IPS-15b (cell line): ENCODE data around the gene PSMB1.

Experiments
- H3K27me3 ChIP-seq: one replicate; pipeline ENCODE4 v1.6.1; 2013; ENCODE audit warnings: low read length; ENCODE audit not compliant: control insufficient read depth, insufficient read depth
- H3K36me3 ChIP-seq: one replicate; pipeline ENCODE4 v1.6.1; 2013; ENCODE audit warnings: low read length; ENCODE audit not compliant: control insufficient read depth, insufficient read depth
- H3K4me1 ChIP-seq: one replicate; pipeline ENCODE4 v1.6.1; 2013; ENCODE audit warnings: mild to moderate bottlenecking, low read length; ENCODE audit not compliant: control insufficient read depth, insufficient read depth
- H3K4me3 ChIP-seq: one replicate; pipeline ENCODE4 v1.5.1; 2013; ENCODE audit warnings: low read depth, low read length
- H3K9ac ChIP-seq: one replicate; pipeline ENCODE4 v1.6.1; 2013; ENCODE audit warnings: low read depth, mild to moderate bottlenecking, low read length
- H3K9me3 ChIP-seq: one replicate; pipeline ENCODE4 v1.6.1; 2013; ENCODE audit warnings: mild to moderate bottlenecking, low read length; ENCODE audit not compliant: control insufficient read depth, insufficient read depth

Gene PSMB1

GRCh38 chr6:170493354-170493753 lies 59.8 kb downstream of the PSMB1 start:
- Histone ChIP-seq H3K27me3 (no peaks in the 10 kb centered on the region), H3K9ac (no peak overlapping the region), H3K4me3 (no peak overlapping the region), H3K9me3 (no peaks in the 10 kb centered on the region), H3K36me3 (no peaks in the 10 kb centered on the region), H3K4me1 (peaks cover 4% of the 10 kb centered on the region)

- Histone ChIP-seq H3K36me3 (no peaks in the 10 kb centered on the region), H3K4me1 (no peaks in the 10 kb centered on the region), H3K4me3 (no peak overlapping the region), H3K9ac (no peak overlapping the region), H3K9me3 (no peaks in the 10 kb centered on the region), H3K27me3 (no peaks in the 10 kb centered on the region)
Measured at GRCh38 chr6:170490259-170490658, 62.8 kb downstream of the PSMB1 start.

GRCh38 chr6:170489836-170490235 lies 63.3 kb downstream of the PSMB1 start:
- H3K4me1 ChIP-seq: no peaks in the 10 kb centered on the region
- no peaks in the 10 kb centered on the region for H3K27me3 ChIP-seq
- no peaks in the 10 kb centered on the region for H3K9me3 ChIP-seq
- H3K4me3 ChIP-seq: no peak overlapping the region
- no peaks in the 10 kb centered on the region for H3K36me3 ChIP-seq
- H3K9ac ChIP-seq: no peak overlapping the region

- Histone ChIP-seq H3K4me3 (no peak overlapping the region), H3K4me1 (no peaks in the 10 kb centered on the region)
Measured at GRCh38 chr6:170487707-170488329, 65.3 kb downstream of the PSMB1 start.

GRCh38 chr6:170485159-170485558 lies 67.9 kb downstream of the PSMB1 start:
- H3K27me3 ChIP-seq: no peaks in the 10 kb centered on the region

More at GRCh38 chr6:170487707-170488329, 65.3 kb downstream of the PSMB1 start:
- no peaks in the 10 kb centered on the region for H3K36me3 ChIP-seq
- H3K9me3 ChIP-seq: no peaks in the 10 kb centered on the region
- H3K27me3 ChIP-seq: no peaks in the 10 kb centered on the region
- H3K9ac ChIP-seq: no peak overlapping the region

More at GRCh38 chr6:170485159-170485558, 67.9 kb downstream of the PSMB1 start:
- Histone ChIP-seq H3K9me3 (no peaks in the 10 kb centered on the region), H3K4me1 (no peaks in the 10 kb centered on the region), H3K4me3 (no peak overlapping the region), H3K9ac (no peak overlapping the region), H3K36me3 (no peaks in the 10 kb centered on the region)
